H9 (cell line): ENCODE results near the gene SNRPD3. TPM values are rescaled to one million over a fixed set of nuclear protein-coding genes. Genes with fewer than 3 reads are reported as not detected.

Source experiments
- DNase-seq: peaks from one replicate; pipeline ENCODE4 v3.0.0-alpha.2; 2017
- H2AFZ ChIP-seq: one replicate; pipeline ENCODE4 v1.6.1; 2013; ENCODE audit warnings: mild to moderate bottlenecking, low read length, control low read depth, moderate library complexity
- H2AK5ac ChIP-seq: 2 replicates; pipeline ENCODE4 v1.6.1; 2013; ENCODE audit warnings: low read length, control low read depth, mixed read lengths; ENCODE audit not compliant: insufficient read length
- H2BK120ac ChIP-seq: one replicate; pipeline ENCODE4 v1.6.1; 2013; ENCODE audit warnings: low read depth, mild to moderate bottlenecking, low read length, control low read depth, inconsistent platforms; ENCODE audit not compliant: poor library complexity, severe bottlenecking
- H2BK12ac ChIP-seq: 2 replicates; pipeline ENCODE4 v1.6.1; 2013; ENCODE audit warnings: low read length, control low read depth, mixed read lengths, low read depth; ENCODE audit not compliant: insufficient read length
- H2BK15ac ChIP-seq: 2 replicates; pipeline ENCODE4 v1.6.1; 2013; ENCODE audit warnings: low read depth, low read length, control low read depth
- H2BK20ac ChIP-seq: one replicate; pipeline ENCODE4 v1.6.1; 2013; ENCODE audit warnings: low read depth, mild to moderate bottlenecking, low read length, control low read depth, inconsistent platforms; ENCODE audit not compliant: poor library complexity, severe bottlenecking
- H2BK5ac ChIP-seq: 2 replicates; pipeline ENCODE4 v1.6.1; 2013; ENCODE audit warnings: low read length, control low read depth, mixed read lengths; ENCODE audit not compliant: insufficient read length
- H3K14ac ChIP-seq: 2 replicates; pipeline ENCODE4 v1.6.1; 2013; ENCODE audit warnings: low read length, control low read depth; ENCODE audit not compliant: insufficient read depth
- H3K18ac ChIP-seq: 2 replicates; pipeline ENCODE4 v1.6.1; 2013; ENCODE audit warnings: low read depth, mild to moderate bottlenecking, mixed read lengths, low read length, control low read depth; ENCODE audit not compliant: insufficient read length
- H3K23ac ChIP-seq: 2 replicates; pipeline ENCODE4 v1.6.1; 2013; ENCODE audit warnings: low read length, control low read depth, mixed read lengths, low read depth; ENCODE audit not compliant: insufficient read length
- H3K23me2 ChIP-seq: 2 replicates; pipeline ENCODE4 v1.6.1; 2013; ENCODE audit warnings: low read depth, mild to moderate bottlenecking, mixed read lengths, low read length, control low read depth; ENCODE audit not compliant: insufficient read length, poor library complexity, severe bottlenecking
- H3K27ac ChIP-seq: 2 replicates; pipeline ENCODE4 v1.5.1; 2013; ENCODE audit warnings: low read length, control low read depth, mixed read lengths, low read depth; ENCODE audit not compliant: insufficient read length
- H3K27me3 ChIP-seq: 2 replicates; pipeline ENCODE4 v1.6.1; 2013; ENCODE audit warnings: low read length, control low read depth, inconsistent platforms; ENCODE audit not compliant: insufficient read depth
- H3K4ac ChIP-seq: 2 replicates; pipeline ENCODE4 v1.6.1; 2013; ENCODE audit warnings: low read depth, mild to moderate bottlenecking, control low read depth, inconsistent platforms, low read length, moderate library complexity
- H3K4me1 ChIP-seq: 2 replicates; pipeline ENCODE4 v1.6.1; 2013; ENCODE audit warnings: low read length, control low read depth, inconsistent platforms; ENCODE audit not compliant: insufficient read depth
- H3K4me2 ChIP-seq: 2 replicates; pipeline ENCODE4 v1.6.1; 2013; ENCODE audit warnings: low read length, control low read depth, mixed read lengths; ENCODE audit not compliant: insufficient read length, insufficient read depth
- H3K56ac ChIP-seq: 2 replicates; pipeline ENCODE4 v1.6.1; 2013; ENCODE audit warnings: low read depth, mild to moderate bottlenecking, mixed read lengths, low read length, control low read depth; ENCODE audit not compliant: insufficient read length
- H3K79me1 ChIP-seq: 2 replicates; pipeline ENCODE4 v1.6.1; 2013; ENCODE audit warnings: low read depth, mild to moderate bottlenecking, moderate library complexity, low read length, control low read depth, inconsistent platforms; ENCODE audit not compliant: insufficient read depth, poor library complexity, severe bottlenecking
- H3K79me2 ChIP-seq: 2 replicates; pipeline ENCODE4 v1.6.1; 2013; ENCODE audit warnings: low read length, control low read depth, inconsistent platforms; ENCODE audit not compliant: insufficient read depth
- H3K9ac ChIP-seq: 2 replicates; pipeline ENCODE4 v1.6.1; 2013; ENCODE audit warnings: low read length, control low read depth, mixed read lengths; ENCODE audit not compliant: insufficient read length; ENCODE audit errors: extremely low read depth
- H3K9me3 ChIP-seq: one replicate; pipeline ENCODE4 v1.6.1; 2013; ENCODE audit warnings: low read depth, low read length, inconsistent platforms; ENCODE audit not compliant: control insufficient read depth
- H3T11ph ChIP-seq: one replicate; pipeline ENCODE4 v1.6.1; 2013; ENCODE audit warnings: mild to moderate bottlenecking, low read length, control low read depth, inconsistent platforms
- H4K20me1 ChIP-seq: one replicate; pipeline ENCODE4 v1.6.1; 2013; ENCODE audit not compliant: control insufficient read depth, insufficient read length, insufficient read depth
- H4K5ac ChIP-seq: 2 replicates; pipeline ENCODE4 v1.6.1; 2013; ENCODE audit warnings: low read depth, mild to moderate bottlenecking, mixed read lengths, low read length, control low read depth; ENCODE audit not compliant: insufficient read length
- H4K8ac ChIP-seq: replicated peaks from 2 replicates; pipeline ENCODE4 v1.6.1; 2013; ENCODE audit warnings: low read length, control low read depth, mixed read lengths, low read depth; ENCODE audit not compliant: insufficient read length
- H4K91ac ChIP-seq: 2 replicates; pipeline ENCODE4 v1.6.1; 2013; ENCODE audit warnings: low read depth, mild to moderate bottlenecking, moderate library complexity, mixed read lengths, low read length, control low read depth; ENCODE audit not compliant: insufficient read length
- H3K27ac Mint-ChIP-seq, 3 experiments: 2 replicates in 2 of 3; 3 replicates in 1 of 3; pipeline ENCODE4 v1.8.0; 2020 to 2021; ENCODE audit warnings: mixed read lengths in 3 of 3, mild to moderate bottlenecking in 1 of 3, moderate library complexity in 1 of 3
- H3K27me3 Mint-ChIP-seq: 2 replicates; pipeline ENCODE4 v1.8.0; 2021; ENCODE audit warnings: low read depth, mild to moderate bottlenecking, moderate library complexity, mixed read lengths
- H3K36me3 Mint-ChIP-seq, 3 experiments: 2 replicates in 2 of 3; 3 replicates in 1 of 3; pipeline ENCODE4 v1.8.0; 2020 to 2021; ENCODE audit warnings: low read depth in 3 of 3, mixed read lengths in 3 of 3; ENCODE audit not compliant: insufficient read depth in 1 of 3
- H3K4me1 Mint-ChIP-seq, 2 experiments: 2 replicates each; pipeline ENCODE4 v1.8.0; 2020; ENCODE audit warnings: mixed read lengths in 2 of 2
- H3K4me3 Mint-ChIP-seq, 2 experiments: 2 replicates in 1 of 2; 3 replicates in 1 of 2; pipeline ENCODE4 v1.8.0; 2020 to 2021; ENCODE audit warnings: mild to moderate bottlenecking in 2 of 2, mixed read lengths in 2 of 2, moderate library complexity in 1 of 2
- H3K9me3 Mint-ChIP-seq, 2 experiments: 2 replicates in 1 of 2; 3 replicates in 1 of 2; pipeline ENCODE4 v1.8.0; 2020; ENCODE audit warnings: mild to moderate bottlenecking in 2 of 2, mixed read lengths in 2 of 2, moderate library complexity in 1 of 2
- CTCF ChIP-seq: fragments of 200-600 bp; sonication (generic); conservative IDR thresholded peaks from 3 replicates; pipeline ENCODE4 v1.8.0; 2021; ENCODE audit warnings: antibody characterized with exemption, mild to moderate bottlenecking
- WGBS: extraction: QIAGEN DNeasy Blood & Tissue Kit; methylation state at CpG from one replicate; pipeline ENCODE4 v1.1.7; 2013; ENCODE audit warnings: missing lambda C conversion rate, low lambda C conversion rate, mixed read lengths; ENCODE audit not compliant: insufficient read length; ENCODE audit errors: extremely low coverage; 5-methylcytosine and 5-hydroxymethylcytosine counted together
- total RNA-seq: library from RNA; stranded (reverse); gene quantifications from 2 replicates; pipeline ENCODE4 v1.2.1, GENCODE V29; 2021

Gene SNRPD3
- total RNA-seq, 1 experiment from 2014 or later, result 212 TPM

GRCh38 chr22:24512043-24512442 is 43.8 kb upstream of the SNRPD3 start:
- Histone ChIP-seq H2AFZ (no peak overlapping the region), H3K18ac (no peak overlapping the region), H3K4me2 (no peak overlapping the region), H3K79me1 (no peaks in the 10 kb centered on the region), H3K4me1 (no peaks in the 10 kb centered on the region; the same call in 1 of the 2 replicates), H4K5ac (no peak overlapping the region), H3K9ac (no peak overlapping the region), H3K23me2 (no peaks in the 10 kb centered on the region), H2BK15ac (no peak overlapping the region), H4K20me1 (no peaks in the 10 kb centered on the region), H3K4ac (no peak overlapping the region), H3K9me3 (no peaks in the 10 kb centered on the region), H4K8ac (no peak overlapping the region), H2BK5ac (no peak overlapping the region), H2BK120ac (no peak overlapping the region), H2BK20ac (no peak overlapping the region), H3K27me3 (no peaks in the 10 kb centered on the region), H3K79me2 (no peaks in the 10 kb centered on the region), H3K27ac (no peak overlapping the region), H3K23ac (no peak overlapping the region), H4K91ac (no peak overlapping the region), H3K14ac (no peak overlapping the region), H3T11ph (no peak overlapping the region), H3K56ac (no peak overlapping the region), H2BK12ac (no peak overlapping the region), H2AK5ac (no peak overlapping the region)
- Mint-ChIP-seq H3K27ac (no peak overlapping the region), H3K4me1 (peaks cover 32 to 34% of the 10 kb centered on the region in 2 experiments), H3K4me3 (no peak overlapping the region), H3K9me3 (no peaks in the 10 kb centered on the region), H3K27me3 (peaks cover 2% of the 10 kb centered on the region; the same call in 1 of the 2 replicates), H3K36me3 (no peaks in the 10 kb centered on the region; a peak in 1 of 7 replicates)
- TF ChIP-seq CTCF, result no peak
- WGBS, result no CpG with 5 or more reads among the region's 3 CpGs
- DNase-seq, result no peak
